HG03159 (cell line): ENCODE data around the gene PKNOX1.
"Not testable (repeated sequence)": the region's sequence is repeated elsewhere in the genome, so short reads cannot be mapped to it uniquely, and the experiment has no call there.

ENCODE experiments used
- ATAC-seq: cut with Tn5 transposase; IDR thresholded peaks from one replicate; pipeline ENCODE4 v1.9.1; 2021; ENCODE audit warnings: mild to moderate bottlenecking, moderate library complexity; ENCODE audit not compliant: unreplicated experiment

The PKNOX1 gene, protein sequence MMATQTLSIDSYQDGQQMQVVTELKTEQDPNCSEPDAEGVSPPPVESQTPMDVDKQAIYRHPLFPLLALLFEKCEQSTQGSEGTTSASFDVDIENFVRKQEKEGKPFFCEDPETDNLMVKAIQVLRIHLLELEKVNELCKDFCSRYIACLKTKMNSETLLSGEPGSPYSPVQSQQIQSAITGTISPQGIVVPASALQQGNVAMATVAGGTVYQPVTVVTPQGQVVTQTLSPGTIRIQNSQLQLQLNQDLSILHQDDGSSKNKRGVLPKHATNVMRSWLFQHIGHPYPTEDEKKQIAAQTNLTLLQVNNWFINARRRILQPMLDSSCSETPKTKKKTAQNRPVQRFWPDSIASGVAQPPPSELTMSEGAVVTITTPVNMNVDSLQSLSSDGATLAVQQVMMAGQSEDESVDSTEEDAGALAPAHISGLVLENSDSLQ

DNA sequence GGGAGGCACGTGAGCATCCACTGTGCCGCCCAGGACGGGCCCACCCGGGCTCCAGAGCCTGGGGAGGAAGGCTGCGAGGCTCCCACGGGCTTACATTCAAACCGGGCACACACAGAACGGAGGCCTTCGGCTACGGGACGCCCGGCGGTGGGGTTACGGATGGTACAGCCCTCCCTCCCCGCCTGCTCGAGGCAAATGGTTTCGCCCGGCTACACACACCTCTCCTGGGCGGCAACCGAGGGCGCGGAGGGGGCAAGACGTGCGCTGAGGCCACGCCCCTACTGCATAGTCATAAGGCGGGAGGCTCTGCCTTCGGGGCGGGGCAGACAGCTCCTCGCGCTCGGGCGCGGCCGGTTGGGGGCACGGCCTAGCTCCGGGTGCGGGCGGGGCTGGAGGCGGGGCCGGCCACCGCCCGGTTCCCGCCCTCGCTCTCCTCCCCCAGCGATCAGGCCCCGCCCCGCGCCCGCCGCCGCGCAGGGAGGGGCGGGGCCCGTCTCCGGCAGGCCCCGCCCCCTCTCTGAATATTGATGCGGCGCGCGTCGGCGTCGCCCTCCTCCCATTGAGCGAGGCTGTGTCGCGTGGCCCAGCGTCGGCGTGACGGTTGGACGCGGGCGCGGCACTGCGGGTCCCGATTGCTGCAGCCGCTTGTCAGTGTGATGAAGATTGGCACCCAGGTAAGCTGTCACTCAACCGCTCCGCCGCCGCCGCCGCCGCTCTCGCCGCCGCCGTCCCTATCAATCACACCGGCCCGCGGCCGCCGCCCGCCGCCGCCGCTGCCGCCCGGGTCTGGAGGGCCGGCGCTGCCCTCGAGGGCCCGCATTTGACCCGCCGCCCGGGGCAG is at the start of gene PKNOX1:
TSS of gene PKNOX1 (plus strand) at position 572 of the 841 bp plus-strand sequence. CDS start 29,820 bp downstream, outside the sequence.
- peak; percentile 80 for ATAC-seq

DNA sequence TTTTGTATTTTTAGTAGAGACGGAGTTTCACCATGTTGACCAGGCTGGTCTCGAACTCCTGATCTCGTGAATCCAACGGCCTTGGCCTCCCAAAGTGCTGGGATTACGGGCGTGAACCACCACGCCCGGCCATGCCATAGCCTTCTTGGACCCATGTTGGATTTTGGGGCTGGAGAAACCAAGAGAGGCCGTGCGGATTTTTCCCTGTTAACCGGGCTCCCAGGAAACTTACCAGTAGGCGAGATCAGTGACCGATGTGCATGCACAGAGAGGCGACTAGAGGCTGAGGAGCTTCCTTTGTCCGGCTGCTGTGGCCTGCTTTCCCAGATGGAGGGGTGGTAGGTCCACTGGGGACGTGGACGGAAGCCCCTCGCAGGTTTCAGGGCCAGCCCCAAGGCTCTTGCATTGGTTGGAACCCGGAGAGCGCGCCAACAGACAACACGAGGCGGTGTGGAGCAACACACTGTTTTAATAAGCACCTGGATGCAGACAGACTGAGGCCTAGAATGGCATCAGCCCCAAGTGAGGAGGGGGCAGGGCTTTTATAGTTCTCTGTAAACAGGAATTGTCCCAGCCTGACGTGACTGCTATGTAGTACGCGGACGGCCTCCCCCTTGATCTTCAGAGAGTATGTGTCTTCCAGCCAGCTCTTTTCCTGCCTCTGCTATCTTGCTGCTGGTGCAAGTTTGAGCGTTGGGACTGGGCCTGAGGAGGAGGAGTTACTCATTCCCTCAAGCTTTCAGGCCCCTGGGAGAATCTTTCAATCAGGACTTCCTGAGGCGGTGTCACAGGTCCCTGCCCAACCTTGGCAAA is 49.0 kb upstream of the PKNOX1 start, which contains the start of gene ERVH48-1:
TSS of gene ERVH48-1 (minus strand) at position 517 of the 813 bp plus-strand sequence. CDS start 6,624 bp downstream, outside the sequence.
- ATAC-seq = no peak

DNA sequence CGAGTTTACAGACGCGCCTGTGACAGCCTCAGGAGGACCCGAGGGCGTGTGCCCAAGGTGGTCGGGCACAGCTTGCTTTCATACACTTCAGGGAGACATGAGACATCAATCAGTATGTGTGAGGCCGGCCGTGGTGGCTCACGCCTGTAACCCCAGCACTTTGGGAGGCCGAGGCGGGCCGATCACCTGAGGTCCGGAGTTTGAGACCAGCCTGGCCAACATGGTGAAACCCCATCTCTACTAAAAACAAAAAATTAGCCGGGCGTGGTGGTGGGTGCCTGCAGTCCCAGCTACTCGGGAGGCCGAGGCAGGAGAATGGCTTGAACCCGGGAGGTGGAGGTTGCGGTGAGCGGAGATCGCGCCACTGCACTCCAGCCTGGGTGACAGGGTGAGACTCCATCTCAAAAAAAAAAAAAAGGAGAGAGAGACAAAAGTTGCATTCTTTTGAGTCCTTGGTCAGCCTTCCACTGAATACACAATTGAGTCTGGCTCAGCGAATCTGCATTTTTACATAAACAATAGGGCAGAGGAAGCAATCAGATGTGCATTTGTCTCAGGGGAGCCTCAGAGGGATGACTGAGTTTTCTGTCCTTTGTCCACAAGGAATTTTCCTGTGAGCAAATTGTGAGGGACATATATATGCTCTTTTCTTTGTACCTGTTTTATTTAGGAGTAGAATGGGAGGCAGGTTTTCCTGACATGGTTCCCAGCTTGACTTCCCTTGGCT is 46.7 kb upstream of the PKNOX1 start:
- not testable (repeated sequence) for ATAC-seq

DNA sequence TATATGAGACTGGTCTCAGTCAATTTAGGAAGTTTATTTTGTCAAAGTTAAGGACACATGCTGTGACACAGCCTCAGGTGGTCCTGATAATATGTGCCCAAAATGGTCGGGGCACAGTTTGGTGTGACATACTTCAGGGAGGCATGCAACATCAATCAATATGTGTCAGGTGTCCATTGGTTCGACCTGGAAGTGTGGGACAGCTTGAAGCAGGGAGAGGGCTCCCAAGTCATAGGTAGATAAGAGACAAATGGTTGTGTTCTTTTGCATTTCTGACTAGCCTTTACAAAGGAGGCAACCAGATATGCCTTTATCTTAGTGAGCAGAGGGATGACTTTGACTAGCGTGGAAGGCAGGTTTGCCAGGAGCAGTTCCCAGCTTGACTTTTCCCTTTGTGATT is 44.4 kb upstream of the PKNOX1 start:
- ATAC-seq = no peak

DNA sequence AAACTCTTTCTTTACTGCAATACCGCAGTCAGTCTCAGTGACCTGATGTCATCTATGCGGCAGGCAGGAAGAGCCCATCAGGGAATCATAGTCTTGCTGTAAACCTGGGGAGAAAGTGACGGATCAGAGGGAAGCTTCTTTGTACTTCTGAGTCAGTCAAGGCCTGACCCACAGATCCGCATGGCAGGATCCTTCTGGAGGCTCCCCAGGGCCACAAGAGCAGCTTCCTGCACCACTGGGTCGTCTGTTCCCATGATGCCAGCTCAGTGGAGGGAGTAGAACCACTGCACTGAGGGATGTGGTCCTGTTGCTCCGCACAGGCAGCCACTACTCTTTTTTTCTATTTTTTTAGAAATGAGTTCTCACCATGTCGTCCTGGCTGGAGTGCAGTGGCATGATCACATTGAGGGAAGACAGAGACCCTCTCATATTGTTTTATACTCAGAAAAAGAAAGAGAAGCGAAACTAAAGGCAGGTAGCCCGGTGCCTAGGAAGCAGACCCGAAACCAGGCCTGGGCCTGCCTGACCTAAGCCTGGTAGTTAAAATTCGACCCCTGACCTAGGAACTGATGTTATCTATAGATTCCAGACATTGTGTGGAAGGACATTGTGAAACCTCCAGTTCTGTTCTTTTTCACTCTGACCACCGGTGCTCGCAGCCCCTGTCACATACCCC is 42.7 kb upstream of the PKNOX1 start:
- no peak for ATAC-seq

DNA sequence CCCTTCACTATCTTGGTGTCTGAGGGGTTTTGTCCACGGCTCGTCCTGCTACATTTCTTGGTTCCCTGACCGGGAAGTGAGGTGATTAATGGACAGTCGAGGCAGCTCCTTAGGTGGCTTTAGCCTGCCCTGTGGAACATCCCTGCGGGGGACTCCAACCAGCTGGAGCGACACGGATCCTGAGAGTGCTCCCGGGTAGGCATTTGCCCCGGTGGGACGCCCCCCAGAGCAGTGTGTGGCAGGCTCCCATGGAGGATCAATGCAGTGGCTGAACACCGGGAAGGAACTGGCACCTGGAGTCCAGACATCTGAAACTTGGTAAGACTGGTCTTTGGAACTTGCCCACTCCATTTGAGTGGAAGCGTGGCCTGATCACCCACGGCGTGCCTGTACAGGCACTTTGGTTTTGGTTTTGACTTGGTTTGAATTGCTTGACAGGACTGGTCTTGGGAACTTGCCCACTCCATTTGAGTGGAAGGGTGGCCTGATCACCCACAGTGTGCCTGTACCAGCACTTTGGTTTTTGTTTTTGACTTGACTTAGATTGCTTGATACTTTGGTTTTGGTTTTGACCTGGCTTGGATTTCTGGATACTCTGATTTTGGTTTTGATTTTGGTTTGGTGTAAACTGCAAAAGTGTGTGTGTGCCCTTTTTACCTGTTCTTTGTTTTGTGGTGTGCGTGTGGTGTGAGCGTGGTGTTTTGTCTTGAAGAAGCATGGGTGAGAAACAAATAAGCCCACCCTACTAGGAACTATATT is 41.8 kb upstream of the PKNOX1 start:
- not testable (repeated sequence) for ATAC-seq

DNA sequence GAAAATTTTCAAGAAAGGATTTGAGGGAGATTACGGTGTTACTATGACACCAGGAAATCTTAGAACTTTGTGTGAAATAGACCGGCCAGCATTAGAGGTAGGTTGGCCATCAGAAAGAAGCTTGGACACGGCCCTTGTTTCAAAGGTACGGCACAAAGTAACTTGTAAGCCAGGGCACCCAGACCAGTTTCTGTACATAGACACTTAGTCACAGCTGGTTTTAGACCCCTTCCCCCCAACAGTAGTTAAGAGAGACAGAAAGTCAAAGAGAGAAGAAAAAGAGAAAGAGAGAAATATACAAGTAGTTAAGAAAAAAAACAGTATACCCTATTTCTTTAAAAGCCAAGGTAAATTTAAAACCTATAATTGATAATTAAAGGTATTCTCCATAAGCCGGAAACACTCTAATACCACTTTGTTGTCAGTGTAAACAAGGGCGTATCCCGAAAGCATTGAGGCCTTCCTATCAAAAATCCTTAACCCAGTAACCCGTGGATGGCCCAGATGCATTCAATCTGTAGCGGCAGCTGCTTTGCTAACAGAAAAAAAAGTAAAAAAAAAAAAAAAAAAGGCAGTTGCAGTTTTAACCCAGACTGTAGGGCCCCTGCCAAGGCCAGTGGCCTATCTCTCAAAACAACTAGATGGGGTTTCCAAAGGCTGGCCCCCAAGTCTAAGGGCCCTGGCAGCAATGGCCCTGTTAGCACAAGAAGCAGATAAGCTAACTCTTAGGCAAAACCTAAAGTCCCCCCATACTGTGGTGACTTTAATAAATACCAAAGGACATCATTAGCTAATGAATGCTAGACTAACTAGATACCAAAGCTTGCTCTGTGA is 41.0 kb upstream of the PKNOX1 start:
- not testable (repeated sequence) for ATAC-seq

DNA sequence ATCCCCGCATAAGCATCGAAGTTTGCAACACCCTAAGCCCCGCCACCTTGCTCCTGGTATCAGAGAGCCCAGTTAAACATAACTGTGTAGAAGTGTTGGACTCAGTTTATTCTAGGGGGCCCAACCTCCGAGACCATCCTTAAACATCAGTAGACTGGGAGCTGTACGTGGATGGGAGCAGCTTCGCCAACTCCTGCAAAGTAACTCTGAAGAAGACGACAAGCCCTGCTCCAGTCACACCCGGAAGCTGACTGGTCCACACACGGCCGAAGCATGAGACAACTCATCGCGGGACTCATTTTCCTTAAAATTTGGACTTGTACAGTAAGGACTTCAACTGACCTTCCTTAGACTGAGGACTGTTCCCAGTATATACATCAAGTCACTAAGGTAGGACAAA is 40.4 kb upstream of the PKNOX1 start:
- ATAC-seq = not testable (repeated sequence)

DNA sequence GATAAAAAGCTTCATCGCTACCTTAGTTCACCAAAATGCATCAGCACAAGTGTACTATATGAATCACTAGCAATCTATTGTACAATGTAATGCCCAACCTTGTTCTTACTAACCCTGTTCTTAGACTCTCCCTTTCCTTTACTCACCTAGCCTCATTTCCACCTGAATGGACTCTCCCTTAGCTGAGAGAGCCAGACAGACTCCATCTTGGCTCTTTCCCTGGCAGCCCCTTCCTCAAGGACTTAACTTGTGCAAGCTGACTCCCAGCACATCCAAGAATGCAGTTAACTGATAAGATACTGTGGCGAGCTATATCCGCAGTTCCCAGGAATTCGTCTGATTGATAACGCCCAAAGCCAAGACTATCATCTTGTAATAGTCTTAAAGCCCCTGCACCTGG is 38.0 kb upstream of the PKNOX1 start:
- not testable (repeated sequence) for ATAC-seq

DNA sequence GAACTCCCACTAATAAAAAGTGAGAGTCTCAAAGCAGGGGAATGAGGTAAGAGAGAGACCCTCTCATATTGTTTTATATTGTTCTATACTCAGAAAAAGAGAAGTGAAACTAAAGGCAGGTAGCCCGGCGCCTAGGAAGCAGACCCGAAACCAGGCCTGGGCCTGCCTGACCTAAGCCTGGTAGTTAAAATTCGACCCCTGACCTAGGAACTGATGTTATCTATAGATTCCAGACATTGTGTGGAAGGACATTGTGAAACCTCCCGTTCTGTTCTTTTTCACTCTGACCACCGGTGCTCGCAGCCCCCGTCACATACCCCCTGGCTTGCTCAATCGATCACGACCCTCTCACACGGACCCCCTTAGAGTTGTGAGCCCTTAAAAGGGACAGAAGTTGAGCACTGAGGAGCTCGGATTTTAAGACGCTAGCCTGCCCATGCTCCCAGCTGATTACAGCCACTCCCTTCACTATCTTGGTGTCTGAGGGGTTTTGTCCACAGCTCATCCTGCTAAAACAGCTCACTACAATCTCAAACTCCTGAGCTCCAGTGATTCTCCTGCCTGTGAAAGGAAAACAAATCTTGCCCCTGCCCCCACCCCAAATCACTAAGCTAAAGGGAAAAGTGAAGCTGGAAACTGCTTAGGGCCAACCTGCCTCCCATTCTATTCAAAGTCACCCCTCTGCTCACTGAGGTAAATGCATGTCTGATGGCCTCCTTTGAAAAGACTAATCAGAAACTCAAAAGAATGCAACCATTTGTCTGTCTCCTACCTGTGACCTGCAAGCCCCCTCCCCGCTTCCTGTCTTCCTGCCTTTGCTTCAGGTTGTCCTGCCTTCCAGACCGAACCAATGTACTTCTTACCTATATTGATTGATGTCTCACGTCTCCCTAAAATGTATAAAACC is 37.1 kb upstream of the PKNOX1 start:
- ATAC-seq = not testable (repeated sequence)

DNA sequence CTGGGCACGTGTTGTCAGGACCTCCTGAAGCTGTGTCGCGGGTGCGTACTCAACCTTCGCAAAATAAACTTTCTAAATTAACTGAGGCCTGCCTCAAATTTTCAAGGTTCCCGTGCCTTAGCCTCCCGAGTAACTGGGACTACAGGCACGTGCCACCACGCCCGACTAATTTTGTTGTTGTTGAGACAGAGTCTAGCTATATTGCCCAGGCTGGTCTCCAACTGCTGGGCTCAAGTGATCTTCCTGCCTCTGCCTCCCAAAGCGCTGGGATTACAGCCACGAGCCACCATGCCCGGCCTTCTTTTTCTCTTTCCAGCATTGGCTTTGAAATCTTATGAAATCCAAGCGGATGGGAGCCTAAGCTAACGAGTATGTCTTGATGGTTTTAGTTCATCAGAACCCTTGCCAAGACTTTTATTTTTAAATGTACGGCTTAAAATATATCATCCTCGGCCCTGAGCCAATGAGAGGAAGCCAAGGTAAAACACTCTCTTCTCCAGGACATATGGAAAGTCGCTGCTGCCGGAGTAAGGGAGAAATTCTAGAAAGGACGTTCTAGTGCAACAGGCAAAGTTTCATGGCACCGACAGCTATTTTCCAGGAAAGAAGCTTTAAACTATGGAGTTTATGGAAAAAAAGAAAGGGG is 36.3 kb upstream of the PKNOX1 start:
- ATAC-seq = no peak

DNA sequence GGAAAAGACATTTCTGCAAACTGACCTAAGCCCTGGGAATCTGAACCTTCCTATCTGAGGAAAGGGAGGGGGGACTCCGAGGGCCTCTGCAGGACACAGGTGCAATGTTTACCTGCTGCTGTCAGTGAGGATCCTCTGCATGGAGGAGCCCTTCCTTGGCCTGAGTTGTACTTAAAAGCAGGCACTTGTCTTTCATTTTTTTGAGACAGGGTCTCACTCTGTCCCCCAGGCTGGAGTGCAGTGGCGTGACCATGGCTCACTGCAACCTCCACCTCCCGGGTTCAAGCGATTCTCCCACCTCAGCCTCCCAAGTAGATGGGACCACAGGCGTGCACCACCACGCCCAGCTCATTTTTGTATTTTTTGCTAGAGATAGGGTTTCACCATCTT is 35.8 kb upstream of the PKNOX1 start:
- ATAC-seq = not testable (repeated sequence)

DNA sequence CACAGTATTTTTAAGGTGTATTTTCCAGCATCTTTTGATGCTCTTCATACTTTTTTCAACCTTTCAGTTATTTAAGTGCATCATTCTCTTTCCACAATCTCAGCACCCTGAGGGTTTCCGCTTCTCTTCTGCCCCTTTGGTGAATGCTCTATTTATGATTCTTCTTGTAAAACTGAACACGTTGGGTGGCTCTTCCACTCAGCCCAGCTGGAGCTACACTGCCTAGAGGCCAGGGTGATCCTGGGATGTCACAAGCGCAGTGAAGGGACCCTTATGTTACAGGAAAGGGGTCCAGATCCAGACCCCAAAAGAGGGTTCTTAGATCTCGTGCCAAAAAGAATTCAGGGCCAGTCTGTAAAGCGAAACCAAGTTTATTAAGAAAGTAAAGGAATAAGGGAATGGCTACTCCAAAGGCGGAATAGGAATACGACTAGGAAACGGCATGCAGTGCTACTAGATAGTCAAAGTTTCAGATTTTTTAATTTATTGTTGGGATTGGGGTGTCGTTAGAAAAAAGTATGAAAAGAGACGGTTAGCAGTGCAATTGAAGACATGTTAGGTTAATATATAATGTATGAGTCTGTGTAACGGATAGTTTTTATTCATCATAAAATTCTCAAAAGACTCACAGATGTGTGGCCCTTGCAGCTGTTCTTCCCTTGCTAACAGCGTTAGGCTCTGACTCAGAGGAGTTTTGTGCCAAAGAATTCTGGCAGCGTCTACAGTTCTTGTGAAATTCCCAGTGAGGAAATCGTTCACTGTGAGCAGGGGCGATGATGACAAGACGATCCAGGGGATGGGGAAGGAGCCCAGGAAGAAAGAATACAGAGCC is 34.6 kb upstream of the PKNOX1 start:
- no peak for ATAC-seq

DNA sequence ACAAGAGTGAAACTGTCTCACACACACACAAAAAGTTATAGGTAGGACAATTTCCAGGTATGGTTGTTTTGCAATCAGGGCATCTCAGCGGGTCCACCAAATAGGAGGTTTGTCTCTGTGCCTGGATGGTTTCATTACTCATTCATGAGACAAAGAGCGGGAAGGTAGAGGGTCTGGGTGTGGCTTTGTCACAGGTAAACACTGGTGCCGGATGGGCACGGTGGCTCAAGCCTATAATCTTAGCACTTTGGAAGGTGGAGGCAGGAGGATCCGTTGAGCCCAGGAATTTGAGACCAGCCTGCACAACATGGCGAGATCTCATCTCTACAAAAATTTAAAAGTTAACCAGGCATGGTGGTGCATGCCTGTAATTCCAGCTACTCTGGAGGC is 32.7 kb upstream of the PKNOX1 start:
- ATAC-seq = no peak

DNA sequence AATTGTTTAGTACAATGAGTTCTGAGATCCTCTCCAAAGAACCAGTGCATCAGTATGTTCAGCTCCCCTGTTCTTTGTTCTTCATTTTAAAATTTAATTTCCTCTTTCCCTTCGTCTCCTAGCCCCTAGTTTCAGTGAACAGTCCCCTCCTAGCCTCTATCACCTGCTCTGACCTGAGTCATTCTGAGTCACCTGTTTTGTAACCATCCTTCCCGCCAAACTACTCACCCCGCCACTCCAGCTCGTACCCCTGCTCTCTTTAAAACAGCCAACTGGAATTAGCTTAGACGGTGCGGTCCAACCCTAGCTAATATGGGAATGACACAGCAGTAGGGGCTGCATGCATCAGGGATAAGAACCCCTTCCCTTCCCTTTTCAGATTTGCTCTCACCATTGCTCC is 32.1 kb upstream of the PKNOX1 start:
- no peak for ATAC-seq
